Lower leg skin (tissue), 3 donors: ENCODE results near the gene RB1.

Source experiments
- POLR2A ChIP-seq, 2 donors: fragments of 450-650 bp; IDR thresholded peaks; one replicate each; pipeline ENCODE4 v1.6.1; 2016 to 2017; ENCODE audit warnings: antibody characterized with exemption in 2 of 2, mild to moderate bottlenecking in 1 of 2, moderate library complexity in 1 of 2
- TF ChIP-seq, protein P1 (sequence below), 3 donors: fragments of 450-650 bp; IDR thresholded peaks; one replicate each; pipeline ENCODE4 v1.5.1; 2016; ENCODE audit warnings: antibody characterized with exemption in 3 of 3, mild to moderate bottlenecking in 3 of 3, moderate library complexity in 2 of 3

DNA sequence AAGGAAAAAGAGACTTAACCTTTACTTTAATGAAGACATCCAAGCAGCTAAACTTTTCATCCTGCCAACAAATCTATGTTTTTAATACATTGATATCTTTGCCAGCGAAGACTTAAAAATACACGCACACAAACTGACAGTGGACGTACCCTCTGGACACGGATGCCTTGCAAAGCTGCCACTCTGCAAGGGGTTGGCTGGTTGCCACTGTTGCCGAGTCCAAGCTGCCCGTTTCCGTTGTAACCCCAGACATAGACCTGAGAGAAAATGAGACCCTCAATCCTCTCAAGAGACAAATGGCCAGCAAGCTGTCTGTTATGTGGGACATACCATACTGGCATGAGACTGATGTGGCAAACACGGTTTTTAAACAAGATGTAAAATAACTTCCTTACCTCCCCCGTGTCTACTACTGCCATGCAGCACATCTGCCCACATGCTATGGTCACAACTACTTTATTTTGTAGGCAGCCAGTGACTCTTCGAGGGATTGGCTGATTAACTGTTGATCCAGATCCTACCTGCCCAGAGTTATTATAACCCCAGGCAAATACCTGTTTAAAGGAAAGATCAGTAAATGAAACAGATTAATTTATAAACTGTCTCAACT lies 208.2 kb downstream of the RB1 start:
- TF ChIP-seq, protein P1, sequence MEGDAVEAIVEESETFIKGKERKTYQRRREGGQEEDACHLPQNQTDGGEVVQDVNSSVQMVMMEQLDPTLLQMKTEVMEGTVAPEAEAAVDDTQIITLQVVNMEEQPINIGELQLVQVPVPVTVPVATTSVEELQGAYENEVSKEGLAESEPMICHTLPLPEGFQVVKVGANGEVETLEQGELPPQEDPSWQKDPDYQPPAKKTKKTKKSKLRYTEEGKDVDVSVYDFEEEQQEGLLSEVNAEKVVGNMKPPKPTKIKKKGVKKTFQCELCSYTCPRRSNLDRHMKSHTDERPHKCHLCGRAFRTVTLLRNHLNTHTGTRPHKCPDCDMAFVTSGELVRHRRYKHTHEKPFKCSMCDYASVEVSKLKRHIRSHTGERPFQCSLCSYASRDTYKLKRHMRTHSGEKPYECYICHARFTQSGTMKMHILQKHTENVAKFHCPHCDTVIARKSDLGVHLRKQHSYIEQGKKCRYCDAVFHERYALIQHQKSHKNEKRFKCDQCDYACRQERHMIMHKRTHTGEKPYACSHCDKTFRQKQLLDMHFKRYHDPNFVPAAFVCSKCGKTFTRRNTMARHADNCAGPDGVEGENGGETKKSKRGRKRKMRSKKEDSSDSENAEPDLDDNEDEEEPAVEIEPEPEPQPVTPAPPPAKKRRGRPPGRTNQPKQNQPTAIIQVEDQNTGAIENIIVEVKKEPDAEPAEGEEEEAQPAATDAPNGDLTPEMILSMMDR (IDR thresholded peaks at IDR 0.05), result no peak
- no peak for TF ChIP-seq POLR2A (IDR thresholded peaks at IDR 0.05)
